NK-92 treated with Interleukin-12 subunit alpha and Interleukin-12 subunit beta, amount 100 ng/mL, for 24 hours (cell line): Measurements from ENCODE around the gene HEXB.
"Not testable (repeated sequence)": the region's sequence is repeated elsewhere in the genome, so short reads cannot be mapped to it uniquely, and the experiment has no call there.

Experiments used
- DNase-seq: peaks from one replicate; lab custom pipeline; 2025; lab: John Stamatoyannopoulos, UW

HEXB gene

DNA sequence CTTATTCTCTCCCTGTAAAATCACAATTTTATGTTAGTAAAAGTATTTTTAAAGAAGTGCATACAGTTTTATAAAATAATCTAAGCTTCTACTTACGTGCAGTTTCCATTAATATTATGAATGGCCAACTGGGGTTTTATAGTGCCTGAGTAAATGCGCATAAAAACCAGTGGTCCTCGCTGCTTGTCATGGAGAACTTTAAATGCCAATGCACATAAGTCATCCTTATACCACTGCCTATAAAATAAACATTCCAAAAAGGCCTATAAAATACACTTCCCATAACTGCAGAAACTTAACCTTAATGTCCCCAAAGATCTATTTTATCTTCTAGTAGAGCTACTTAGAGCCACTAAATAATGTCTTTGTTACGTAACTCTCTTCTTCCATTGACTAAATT is 53.4 kb downstream of the HEXB start:
- no peak for DNase-seq

DNA sequence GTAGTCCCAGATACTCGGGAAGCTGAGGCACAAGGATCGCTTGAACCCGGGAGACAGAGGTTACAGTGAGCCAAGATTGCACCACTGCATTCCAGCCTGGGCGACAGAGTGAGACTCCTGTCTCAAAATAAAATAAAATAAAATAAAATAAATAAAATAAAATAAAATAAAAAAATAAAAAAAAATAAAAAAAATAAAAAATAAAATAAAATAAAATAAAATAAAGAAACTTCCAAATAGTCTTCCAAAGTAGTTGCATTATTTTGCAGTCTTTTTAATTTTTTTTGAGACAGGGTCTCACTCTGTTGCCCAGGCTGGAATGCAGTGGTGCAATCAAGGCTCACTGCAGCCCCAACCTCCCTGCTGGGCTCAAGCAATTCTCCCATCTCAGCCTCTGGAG is 63.7 kb downstream of the HEXB start:
- not testable (repeated sequence) for DNase-seq

DNA sequence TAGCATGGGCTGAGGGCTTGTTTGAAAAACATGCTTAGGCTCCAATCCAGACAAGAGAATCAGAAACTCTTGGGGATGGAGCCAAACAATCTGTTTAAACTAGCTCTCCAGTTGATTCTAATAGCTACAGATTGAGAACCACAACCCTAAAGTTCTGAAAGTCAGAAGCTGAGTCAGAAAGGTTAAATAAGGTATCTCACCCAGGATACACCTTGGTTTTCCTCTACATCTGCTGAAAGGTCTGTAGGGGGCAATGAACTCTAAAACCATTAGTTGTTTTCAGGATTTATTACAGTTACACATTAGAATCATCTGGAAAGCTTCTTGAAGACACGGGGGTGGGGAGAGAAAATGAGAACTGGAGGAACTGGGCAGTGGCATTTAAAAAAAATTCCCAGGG is 76.2 kb downstream of the HEXB start:
- DNase-seq = no peak

DNA sequence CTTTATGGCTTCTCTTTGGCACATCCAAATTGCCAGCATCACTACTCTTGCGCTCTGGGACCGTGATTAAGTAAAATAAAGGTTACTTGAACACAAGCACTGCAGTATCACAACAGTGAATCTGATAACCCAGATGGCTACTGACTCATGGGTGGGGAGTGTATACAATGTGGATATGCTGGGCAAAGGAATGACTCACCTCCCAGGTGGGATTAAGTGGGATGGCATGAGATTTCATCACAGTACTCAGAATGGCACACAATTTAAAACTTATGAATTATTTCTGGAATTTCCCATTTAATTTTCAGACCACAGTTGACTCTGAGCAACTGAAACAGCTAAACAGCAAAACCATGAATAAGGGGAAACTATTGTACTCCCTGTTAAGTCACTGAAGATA is 77.6 kb downstream of the HEXB start:
- no peak for DNase-seq

DNA sequence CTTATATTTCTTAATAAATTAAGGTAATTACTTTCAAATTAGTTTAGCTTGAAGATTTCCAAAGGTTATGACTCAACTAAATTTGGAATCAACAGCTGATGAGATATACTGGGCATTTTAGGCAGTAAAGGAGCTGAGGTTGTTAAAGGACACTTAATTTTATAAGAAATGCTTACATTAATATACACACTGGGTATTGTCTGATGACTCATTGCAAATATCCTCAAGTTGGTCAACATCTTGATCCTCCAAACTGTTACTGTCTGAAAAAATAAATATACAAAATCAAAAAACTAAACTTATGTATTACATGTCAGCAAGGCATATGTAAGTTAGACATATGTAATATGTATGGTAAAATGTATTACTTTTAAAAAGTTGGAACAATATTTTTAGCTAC is 78.5 kb downstream of the HEXB start:
- no peak for DNase-seq

DNA sequence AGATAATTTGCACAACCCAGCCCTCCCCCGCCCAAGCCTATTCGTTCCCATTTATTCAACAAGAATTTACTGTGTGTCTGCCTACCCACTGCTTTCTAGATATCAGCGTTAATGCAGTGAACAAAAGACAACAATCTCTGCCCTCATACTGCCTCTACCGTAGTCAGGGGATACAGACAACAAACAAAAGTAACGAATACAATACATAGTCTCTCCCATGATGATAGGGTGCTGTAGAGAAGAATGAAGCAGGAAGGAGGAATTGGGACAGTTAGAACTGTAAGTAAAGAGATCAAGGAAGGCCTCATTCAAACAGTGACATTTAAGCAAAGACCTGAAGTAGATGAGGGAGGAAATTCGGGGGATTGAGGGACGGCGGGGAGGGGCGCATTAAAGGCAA is 80.2 kb downstream of the HEXB start:
- no peak for DNase-seq

DNA sequence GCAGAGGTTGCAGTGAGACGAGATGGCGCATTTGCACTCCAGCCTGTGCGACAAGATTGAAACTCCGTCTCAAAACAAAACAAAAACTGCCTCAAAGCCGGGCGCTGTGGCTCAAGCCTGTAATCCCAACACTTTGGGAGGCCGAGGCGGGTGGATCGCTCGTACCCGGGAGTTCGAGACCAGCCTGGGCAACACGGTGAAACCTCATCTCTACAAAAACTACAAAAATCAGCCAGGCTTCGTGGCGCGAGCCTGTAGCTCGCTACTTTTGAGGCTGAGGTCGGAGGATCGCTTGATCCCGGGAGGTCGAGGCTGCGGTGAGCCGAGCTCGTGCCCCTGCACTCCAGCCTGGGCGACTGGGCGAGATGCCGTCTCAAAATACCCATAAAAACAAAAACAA is 80.9 kb downstream of the HEXB start:
- no peak for DNase-seq

DNA sequence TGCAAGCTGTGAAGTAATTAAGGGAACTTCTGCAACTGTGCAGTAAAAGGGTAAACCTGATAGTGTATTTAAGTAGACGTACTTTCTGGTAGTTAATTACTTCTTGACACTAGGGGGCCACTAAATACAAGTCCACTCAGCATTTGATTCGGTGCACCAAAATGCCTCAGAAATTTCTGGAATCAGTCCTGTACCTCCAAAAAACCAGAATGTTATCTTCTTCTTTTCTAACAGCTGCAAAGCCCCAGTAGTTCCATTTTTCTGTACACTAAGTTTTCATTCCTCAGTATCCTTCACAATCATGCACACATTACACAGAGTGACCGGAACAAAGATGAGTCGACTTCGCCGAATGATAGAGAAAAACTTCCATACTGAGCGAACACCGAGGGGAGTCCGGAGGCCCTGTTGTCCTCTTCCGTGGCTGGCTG is 81.4 kb downstream of the HEXB start:
- DNase-seq = no peak

DNA sequence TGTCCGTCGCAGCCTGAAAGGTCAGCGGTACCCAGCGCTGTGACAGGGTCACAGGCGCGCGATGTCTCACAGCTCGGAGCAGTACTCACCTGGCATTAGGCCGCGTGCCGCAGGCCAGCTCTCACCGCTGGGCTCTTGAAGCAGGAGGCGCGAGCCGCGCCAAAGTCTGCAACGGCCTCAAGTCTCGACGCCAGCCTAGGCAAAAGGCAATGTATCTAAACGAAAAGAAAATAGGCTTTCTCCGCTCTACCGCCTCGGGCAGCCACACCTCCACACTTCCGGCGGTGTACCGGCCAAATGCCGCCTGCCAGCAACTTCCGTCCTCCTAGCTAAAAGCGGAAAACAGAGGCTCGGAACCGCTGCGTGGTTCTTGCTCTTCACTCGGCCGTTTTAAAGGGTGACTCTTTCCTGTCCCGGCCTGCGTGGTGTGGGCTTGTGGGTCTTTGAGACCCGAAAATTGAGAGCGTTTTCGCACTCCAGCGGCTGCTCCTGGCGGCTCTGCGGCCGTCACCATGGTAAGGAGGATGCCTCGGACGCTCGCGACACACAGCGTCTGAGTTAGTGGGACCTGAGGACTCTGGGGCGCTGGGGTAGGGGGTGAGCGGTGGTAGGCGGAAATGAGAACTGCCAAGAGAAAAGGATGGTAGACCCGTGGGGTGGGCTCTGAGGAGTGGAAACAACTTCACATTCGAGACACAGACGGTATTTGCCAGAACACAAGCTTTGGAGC is 82.0 kb downstream of the HEXB start, which contains the start of the genes GFM2 and NSA2:
Gene GFM2, minus strand, starts transcription at position 269 of the 730 bp plus-strand sequence. CDS start 3,375 bp downstream, outside the sequence.
Gene NSA2, plus strand, starts transcription at position 401 of the 730 bp plus-strand sequence. Its CDS starts 112 bp downstream, at position 513.
- peak; percentile 77 for DNase-seq

DNA sequence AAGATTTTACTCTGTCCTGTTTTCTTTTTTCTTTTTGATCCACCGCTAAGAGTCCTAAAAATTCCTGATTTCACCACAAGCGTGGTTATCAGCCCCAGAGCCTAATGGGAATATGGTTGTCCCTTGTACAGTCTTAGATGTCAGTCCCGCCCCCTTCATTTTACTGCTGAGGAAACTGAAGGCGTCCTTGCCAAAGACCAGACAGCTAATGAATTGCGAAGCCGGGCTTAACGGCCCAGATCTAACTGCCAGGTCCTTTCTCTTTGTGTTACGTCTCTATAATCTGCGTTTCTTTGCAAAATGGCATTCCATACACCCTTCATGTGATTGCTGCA is 82.5 kb downstream of the HEXB start:
- no peak for DNase-seq
